ENCODE measurements around the gene RNU6-9.

DNA sequence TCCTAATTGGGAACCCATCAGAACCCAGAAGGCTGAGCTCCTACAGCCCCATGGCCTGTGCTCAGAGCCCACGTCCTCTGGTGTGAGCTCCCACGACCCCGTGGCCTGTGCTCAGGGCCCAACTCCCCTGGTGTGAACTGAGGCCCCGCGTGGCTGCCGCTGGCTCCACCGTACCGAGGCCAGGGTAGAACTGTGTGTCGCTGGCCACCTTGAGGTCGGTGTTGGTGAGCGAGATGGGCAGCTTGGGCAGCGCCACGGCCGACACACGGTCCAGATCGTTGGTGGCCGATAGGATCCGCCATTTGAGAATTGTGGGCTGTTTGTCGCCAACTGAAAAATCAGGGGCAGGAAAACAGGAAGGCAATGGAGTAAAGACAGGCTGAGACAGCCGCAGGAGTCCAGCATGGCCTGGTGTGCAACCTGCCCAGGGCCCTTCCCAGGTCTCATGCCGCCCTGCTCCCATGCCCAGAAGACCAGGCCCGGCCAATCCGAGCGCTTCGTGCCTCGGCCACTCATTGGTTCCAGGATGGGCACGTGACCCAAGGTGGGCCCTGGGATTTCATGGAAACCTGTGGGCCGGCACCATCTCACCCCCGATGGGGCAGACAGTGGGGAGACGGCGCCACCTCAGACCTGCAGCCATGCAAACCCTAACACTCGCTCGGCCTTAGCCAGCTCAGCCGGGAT is 11.8 kb upstream of the RNU6-9 start:
- TF ChIP-seq, protein P1, sequence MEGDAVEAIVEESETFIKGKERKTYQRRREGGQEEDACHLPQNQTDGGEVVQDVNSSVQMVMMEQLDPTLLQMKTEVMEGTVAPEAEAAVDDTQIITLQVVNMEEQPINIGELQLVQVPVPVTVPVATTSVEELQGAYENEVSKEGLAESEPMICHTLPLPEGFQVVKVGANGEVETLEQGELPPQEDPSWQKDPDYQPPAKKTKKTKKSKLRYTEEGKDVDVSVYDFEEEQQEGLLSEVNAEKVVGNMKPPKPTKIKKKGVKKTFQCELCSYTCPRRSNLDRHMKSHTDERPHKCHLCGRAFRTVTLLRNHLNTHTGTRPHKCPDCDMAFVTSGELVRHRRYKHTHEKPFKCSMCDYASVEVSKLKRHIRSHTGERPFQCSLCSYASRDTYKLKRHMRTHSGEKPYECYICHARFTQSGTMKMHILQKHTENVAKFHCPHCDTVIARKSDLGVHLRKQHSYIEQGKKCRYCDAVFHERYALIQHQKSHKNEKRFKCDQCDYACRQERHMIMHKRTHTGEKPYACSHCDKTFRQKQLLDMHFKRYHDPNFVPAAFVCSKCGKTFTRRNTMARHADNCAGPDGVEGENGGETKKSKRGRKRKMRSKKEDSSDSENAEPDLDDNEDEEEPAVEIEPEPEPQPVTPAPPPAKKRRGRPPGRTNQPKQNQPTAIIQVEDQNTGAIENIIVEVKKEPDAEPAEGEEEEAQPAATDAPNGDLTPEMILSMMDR (IDR thresholded peaks at IDR 0.05), result no peak
- no peak for TF ChIP-seq POLR2A (IDR thresholded peaks at IDR 0.05)
